H1 (cell line): ENCODE results near the gene VPS54. TPM values are rescaled to one million over a fixed set of nuclear protein-coding genes. Genes with fewer than 3 reads are reported as not detected.

Experiments used
- ATF2 ChIP-seq: IDR thresholded peaks from 2 replicates; pipeline ENCODE4 v1.6.1; 2012; ENCODE audit warnings: low read length, inconsistent platforms
- CBX5 ChIP-seq: fragments of 300-800, 300-1000 bp; sonication (generic); IDR thresholded peaks from 2 replicates; pipeline ENCODE4 v1.7.1; 2016; ENCODE audit warnings: antibody characterized with exemption, low read length, low read depth
- HDAC6 ChIP-seq: IDR thresholded peaks from one replicate; pipeline ENCODE4 v1.7.1; 2012; ENCODE audit warnings: low read depth, mild to moderate bottlenecking, inconsistent platforms, low read length, moderate library complexity
- MAX ChIP-seq: IDR thresholded peaks from 2 replicates; pipeline ENCODE4 v1.6.1; 2012; ENCODE audit warnings: inconsistent platforms
- polyA plus RNA-seq, 7 experiments: library from polyadenylated mRNA; depleted of rRNA in 3 of 7; stranded (reverse) in 5 of 7; unstranded in 2 of 7; fragments of >200 nt in 5 of 7; fragments of 200-250 nt in 2 of 7; gene quantifications; 1 replicate in 5 of 7; 2 replicates in 1 of 7; 4 replicates in 1 of 7; pipeline versions ENCODE4 v1.2.1 to v1.2.3, GENCODE V29; 2011 to 2013; ENCODE audit warnings: missing spikeins in 2 of 7, mixed read lengths in 2 of 7
- total RNA-seq: library from RNA; stranded (reverse); fragmentation: NEBNext Ultra II Directional; extraction: Animal tissue kit (Norgen Biotek cat#: 25700); gene quantifications from 2 replicates; pipeline ENCODE4 v1.2.1, GENCODE V29; 2021
- TF ChIP-seq, protein P1 (sequence below): IDR thresholded peaks from 2 replicates; pipeline ENCODE4 v1.6.1; 2011; ENCODE audit warnings: low read depth, mild to moderate bottlenecking, low read length; ENCODE audit not compliant: insufficient read depth

VPS54 gene
- total and polyA plus RNA-seq, 2 of the 8 experiments (the other 6 are each of a cell fraction or from before 2014, with no cell fraction given) = 3.6 to 13.2 TPM

DNA sequence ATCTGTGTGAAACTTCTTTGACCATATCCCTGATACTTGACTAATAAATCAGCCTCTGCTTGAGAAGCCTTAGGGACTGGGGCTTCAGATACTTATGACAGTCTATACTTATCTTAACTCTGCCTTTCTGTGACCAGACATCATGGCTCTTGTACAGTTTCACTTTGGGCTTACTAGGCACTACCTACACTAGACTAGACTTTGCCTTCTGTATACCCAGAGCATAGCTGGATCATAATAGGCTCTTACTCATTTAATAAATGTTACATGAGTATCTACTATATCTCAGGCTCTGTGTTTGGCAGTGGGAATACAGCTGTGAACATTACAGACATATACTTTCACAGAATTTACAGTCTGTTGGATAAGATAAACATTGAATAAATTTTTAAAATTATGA lies 168.6 kb downstream of the VPS54 start (continued):
- TF ChIP-seq ATF2 = no peak
- no peak for TF ChIP-seq HDAC6
- TF ChIP-seq MAX = no peak
- no peak for TF ChIP-seq CBX5
- TF ChIP-seq, protein P1, sequence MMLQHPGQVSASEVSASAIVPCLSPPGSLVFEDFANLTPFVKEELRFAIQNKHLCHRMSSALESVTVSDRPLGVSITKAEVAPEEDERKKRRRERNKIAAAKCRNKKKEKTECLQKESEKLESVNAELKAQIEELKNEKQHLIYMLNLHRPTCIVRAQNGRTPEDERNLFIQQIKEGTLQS = no peak
